H1 (cell line): Measurements from ENCODE around the gene NRXN2. TPM values are rescaled to one million over a fixed set of nuclear protein-coding genes. Genes with fewer than 3 reads are reported as not detected.
A peak's percentile ranks its signal among the peaks of the same experiment; 100 is the strongest.

ENCODE experiments used
- BRCA1 ChIP-seq: IDR thresholded peaks from 2 replicates; pipeline ENCODE4 v1.6.1; 2012; ENCODE audit warnings: low read depth, low read length, improper control_type of control experiment
- CEBPB ChIP-seq: IDR thresholded peaks from 2 replicates; pipeline ENCODE4 v1.6.1; 2012; ENCODE audit warnings: low read depth, low read length
- EP300 ChIP-seq, 2 experiments: IDR thresholded peaks; 1 replicate in 1 of 2; 2 replicates in 1 of 2; pipeline ENCODE4 v1.6.1; 2011 to 2012; ENCODE audit warnings: low read depth in 2 of 2, low read length in 2 of 2, mild to moderate bottlenecking in 2 of 2, borderline replicate concordance in 1 of 2, inconsistent platforms in 1 of 2, moderate library complexity in 1 of 2
- JUND ChIP-seq: IDR thresholded peaks from 2 replicates; pipeline ENCODE4 v1.6.1; 2011; ENCODE audit warnings: mild to moderate bottlenecking, improper control_type of control experiment, low read length
- POLR2A ChIP-seq, 2 experiments: IDR thresholded peaks; 1 replicate in 1 of 2; 2 replicates in 1 of 2; pipeline ENCODE4 v1.6.1; 2011; ENCODE audit warnings: low read depth in 2 of 2, low read length in 2 of 2, mild to moderate bottlenecking in 2 of 2; ENCODE audit errors: control extremely low read depth in 1 of 2
- RXRA ChIP-seq: IDR thresholded peaks from 2 replicates; pipeline ENCODE4 v1.6.1; 2011; ENCODE audit warnings: low read depth, mild to moderate bottlenecking, low read length, moderate library complexity; ENCODE audit not compliant: insufficient read depth
- SIN3A ChIP-seq, 2 experiments: IDR thresholded peaks in 1 of 2; conservative IDR thresholded peaks in 1 of 2; 2 replicates each; pipeline ENCODE4 v1.6.1; 2011 to 2012; ENCODE audit warnings: low read length in 2 of 2, improper control_type of control experiment in 1 of 2, low read depth in 1 of 2, mild to moderate bottlenecking in 1 of 2
- SIRT6 ChIP-seq: IDR thresholded peaks from one replicate; pipeline ENCODE4 v1.7.1; 2012; ENCODE audit warnings: low read length, inconsistent platforms
- SIX5 ChIP-seq: IDR thresholded peaks from 2 replicates; pipeline ENCODE4 v1.6.1; 2011; ENCODE audit warnings: mild to moderate bottlenecking, low read depth, low read length
- SP4 ChIP-seq: IDR thresholded peaks from 2 replicates; pipeline ENCODE4 v1.6.1; 2012; ENCODE audit warnings: low read length, inconsistent platforms
- SUZ12 ChIP-seq: fragments of 200-600 bp; sonication (generic); IDR thresholded peaks from 2 replicates; pipeline ENCODE4 v1.6.1; 2012; ENCODE audit warnings: mild to moderate bottlenecking, inconsistent platforms, low read length, moderate library complexity, mixed read lengths
- TAF1 ChIP-seq: IDR thresholded peaks from 2 replicates; pipeline ENCODE4 v1.6.1; 2011; ENCODE audit warnings: mild to moderate bottlenecking, low read depth, low read length
- TCF12 ChIP-seq: IDR thresholded peaks from 2 replicates; pipeline ENCODE4 v1.6.1; 2011; ENCODE audit warnings: low read depth, mild to moderate bottlenecking, low read length
- polyA plus RNA-seq, 7 experiments: library from polyadenylated mRNA; depleted of rRNA in 3 of 7; stranded (reverse) in 5 of 7; unstranded in 2 of 7; fragments of >200 nt in 5 of 7; fragments of 200-250 nt in 2 of 7; gene quantifications; 1 replicate in 5 of 7; 2 replicates in 1 of 7; 4 replicates in 1 of 7; pipeline versions ENCODE4 v1.2.1 to v1.2.3, GENCODE V29; 2011 to 2013; ENCODE audit warnings: missing spikeins in 2 of 7, mixed read lengths in 2 of 7
- total RNA-seq: library from RNA; stranded (reverse); fragmentation: NEBNext Ultra II Directional; extraction: Animal tissue kit (Norgen Biotek cat#: 25700); gene quantifications from 2 replicates; pipeline ENCODE4 v1.2.1, GENCODE V29; 2021
- TF ChIP-seq, protein P1 (sequence below): IDR thresholded peaks from 2 replicates; pipeline ENCODE4 v1.6.1; 2012; ENCODE audit warnings: low read length, inconsistent platforms
- TF ChIP-seq, protein P2 (sequence below): IDR thresholded peaks from 2 replicates; pipeline ENCODE4 v1.6.1; 2012; ENCODE audit warnings: inconsistent platforms
- TF ChIP-seq, protein P3 (sequence below), 3 experiments: IDR thresholded peaks; 1 replicate in 2 of 3; 2 replicates in 1 of 3; pipeline versions ENCODE4 v1.5.1 to v1.6.1; 2011; ENCODE audit warnings: low read length in 3 of 3, mild to moderate bottlenecking in 3 of 3, inconsistent platforms in 2 of 3, low read depth in 1 of 3, moderate library complexity in 1 of 3; ENCODE audit not compliant: insufficient read depth in 1 of 3; ENCODE audit errors: control extremely low read depth in 1 of 3
- TF ChIP-seq, protein P4 (sequence below): IDR thresholded peaks from 2 replicates; pipeline ENCODE4 v1.6.1; 2011; ENCODE audit warnings: low read length, improper control_type of control experiment

The NRXN2 gene
- total and polyA plus RNA-seq, 2 of the 8 experiments (the other 6 are each of a cell fraction or from before 2014, with no cell fraction given): 1.3 to 11.5 TPM

DNA sequence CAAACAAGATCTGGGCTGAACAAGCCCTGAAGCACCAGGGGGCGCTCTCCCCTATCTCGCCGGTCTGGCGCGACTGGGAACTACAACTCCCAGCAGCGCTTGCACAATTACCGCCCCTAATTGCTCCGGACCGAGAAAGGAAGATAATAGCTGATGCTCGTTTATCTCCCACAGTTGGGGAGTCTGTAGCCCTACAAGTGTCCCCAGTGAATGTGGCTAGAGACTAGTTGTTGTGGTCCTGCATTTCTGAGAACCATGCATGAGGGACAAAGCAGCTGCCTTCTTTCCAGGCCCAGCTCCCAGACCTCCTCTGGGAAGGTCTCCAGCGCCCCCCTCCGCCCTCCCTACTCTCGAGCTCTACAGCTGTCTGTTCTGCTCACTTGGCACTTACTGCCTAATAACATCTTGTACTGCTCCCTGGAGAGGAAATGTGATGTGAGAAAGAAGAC, 34.4 kb downstream of the NRXN2 start (continued):
- TF ChIP-seq, protein P1, sequence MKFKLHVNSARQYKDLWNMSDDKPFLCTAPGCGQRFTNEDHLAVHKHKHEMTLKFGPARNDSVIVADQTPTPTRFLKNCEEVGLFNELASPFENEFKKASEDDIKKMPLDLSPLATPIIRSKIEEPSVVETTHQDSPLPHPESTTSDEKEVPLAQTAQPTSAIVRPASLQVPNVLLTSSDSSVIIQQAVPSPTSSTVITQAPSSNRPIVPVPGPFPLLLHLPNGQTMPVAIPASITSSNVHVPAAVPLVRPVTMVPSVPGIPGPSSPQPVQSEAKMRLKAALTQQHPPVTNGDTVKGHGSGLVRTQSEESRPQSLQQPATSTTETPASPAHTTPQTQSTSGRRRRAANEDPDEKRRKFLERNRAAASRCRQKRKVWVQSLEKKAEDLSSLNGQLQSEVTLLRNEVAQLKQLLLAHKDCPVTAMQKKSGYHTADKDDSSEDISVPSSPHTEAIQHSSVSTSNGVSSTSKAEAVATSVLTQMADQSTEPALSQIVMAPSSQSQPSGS: no peak
- TF ChIP-seq, protein P2, sequence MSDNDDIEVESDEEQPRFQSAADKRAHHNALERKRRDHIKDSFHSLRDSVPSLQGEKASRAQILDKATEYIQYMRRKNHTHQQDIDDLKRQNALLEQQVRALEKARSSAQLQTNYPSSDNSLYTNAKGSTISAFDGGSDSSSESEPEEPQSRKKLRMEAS: no peak
- TF ChIP-seq CEBPB (peak; percentile 89), JUND (no peak), TAF1 (0 out of 2 replicates have a peak, but pooled peaks have one; percentile 0), SP4 (peak; percentile 42; the same call in 1 of the 2 replicates), BRCA1 (no peak), SIRT6 (no peak), SIX5 (peak; percentile 77), EP300 (IDR thresholded peaks at IDR 0.05; ENCODE audit: borderline replicate concordance in 1 of 2, low read depth in 2 of 2, low read length in 2 of 2) (no peak), RXRA (no peak), SUZ12 (no peak), TCF12 (no peak), POLR2A (IDR thresholded peaks at IDR 0.05; ENCODE audit: control extremely low read depth in 1 of 2, low read depth in 2 of 2, low read length in 2 of 2) (no peak), SIN3A (conservative IDR thresholded peaks at IDR 0.05 in 1 of 2, IDR thresholded peaks at IDR 0.05 in 1 of 2; ENCODE audit: low read depth in 1 of 2, low read length in 2 of 2) (peak; percentile 18 to 85; a peak in 2 of 4 replicates)
- TF ChIP-seq, protein P3, sequence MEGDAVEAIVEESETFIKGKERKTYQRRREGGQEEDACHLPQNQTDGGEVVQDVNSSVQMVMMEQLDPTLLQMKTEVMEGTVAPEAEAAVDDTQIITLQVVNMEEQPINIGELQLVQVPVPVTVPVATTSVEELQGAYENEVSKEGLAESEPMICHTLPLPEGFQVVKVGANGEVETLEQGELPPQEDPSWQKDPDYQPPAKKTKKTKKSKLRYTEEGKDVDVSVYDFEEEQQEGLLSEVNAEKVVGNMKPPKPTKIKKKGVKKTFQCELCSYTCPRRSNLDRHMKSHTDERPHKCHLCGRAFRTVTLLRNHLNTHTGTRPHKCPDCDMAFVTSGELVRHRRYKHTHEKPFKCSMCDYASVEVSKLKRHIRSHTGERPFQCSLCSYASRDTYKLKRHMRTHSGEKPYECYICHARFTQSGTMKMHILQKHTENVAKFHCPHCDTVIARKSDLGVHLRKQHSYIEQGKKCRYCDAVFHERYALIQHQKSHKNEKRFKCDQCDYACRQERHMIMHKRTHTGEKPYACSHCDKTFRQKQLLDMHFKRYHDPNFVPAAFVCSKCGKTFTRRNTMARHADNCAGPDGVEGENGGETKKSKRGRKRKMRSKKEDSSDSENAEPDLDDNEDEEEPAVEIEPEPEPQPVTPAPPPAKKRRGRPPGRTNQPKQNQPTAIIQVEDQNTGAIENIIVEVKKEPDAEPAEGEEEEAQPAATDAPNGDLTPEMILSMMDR (IDR thresholded peaks at IDR 0.05; ENCODE audit: control extremely low read depth in 1 of 3, insufficient read depth in 1 of 3, low read depth in 1 of 3, low read length in 3 of 3): peak; percentile 85 to 98 (median 92)
- TF ChIP-seq, protein P4, sequence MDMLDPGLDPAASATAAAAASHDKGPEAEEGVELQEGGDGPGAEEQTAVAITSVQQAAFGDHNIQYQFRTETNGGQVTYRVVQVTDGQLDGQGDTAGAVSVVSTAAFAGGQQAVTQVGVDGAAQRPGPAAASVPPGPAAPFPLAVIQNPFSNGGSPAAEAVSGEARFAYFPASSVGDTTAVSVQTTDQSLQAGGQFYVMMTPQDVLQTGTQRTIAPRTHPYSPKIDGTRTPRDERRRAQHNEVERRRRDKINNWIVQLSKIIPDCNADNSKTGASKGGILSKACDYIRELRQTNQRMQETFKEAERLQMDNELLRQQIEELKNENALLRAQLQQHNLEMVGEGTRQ: no peak
